ENCODE measurements around the gene TJP1. TPM values are rescaled to one million over a fixed set of nuclear protein-coding genes. Genes with fewer than 3 reads are reported as not detected.

Gene TJP1
- not detected in 2 replicates for total RNA-seq

- intact Hi-C loops (cut with micrococcal nuclease): no loop called here
Measured at GRCh38 chr15:29822100-29822683, at the start of gene TJP1. Gene TJP1 (minus strand): TSS chr15:29822468. CDS start chr15:29822028, 440 bp downstream.

GRCh38 chr15:29871401-29871800, 49.1 kb upstream of the TJP1 start:
- intact Hi-C loops (cut with micrococcal nuclease): no loop called here

GRCh38 chr15:29870495-29871151, 48.4 kb upstream of the TJP1 start:
- intact Hi-C loops (cut with micrococcal nuclease): no loop called here

- intact Hi-C loops (cut with micrococcal nuclease): no loop called here
Measured at GRCh38 chr15:29867241-29868000, 45.2 kb upstream of the TJP1 start.

- intact Hi-C loops (cut with micrococcal nuclease): no loop called here
Measured at GRCh38 chr15:29866337-29866736, 44.1 kb upstream of the TJP1 start.

- intact Hi-C loops (cut with micrococcal nuclease): no loop called here
Measured at GRCh38 chr15:29864501-29864900, 42.2 kb upstream of the TJP1 start.

- intact Hi-C loops (cut with micrococcal nuclease): no loop called here
Measured at GRCh38 chr15:29863438-29863837, 41.2 kb upstream of the TJP1 start.

GRCh38 chr15:29862271-29862670, 40.0 kb upstream of the TJP1 start:
- intact Hi-C loops (cut with micrococcal nuclease): no loop called here

GRCh38 chr15:29860872-29861271, 38.6 kb upstream of the TJP1 start:
- intact Hi-C loops (cut with micrococcal nuclease): no loop called here

GRCh38 chr15:29859973-29860715, 37.9 kb upstream of the TJP1 start:
- intact Hi-C loops (cut with micrococcal nuclease): no loop called here

GRCh38 chr15:29859293-29859692, 37.0 kb upstream of the TJP1 start:
- intact Hi-C loops (cut with micrococcal nuclease): no loop called here

GRCh38 chr15:29857221-29857789, 35.0 kb upstream of the TJP1 start:
- intact Hi-C loops (cut with micrococcal nuclease): no loop called here

- intact Hi-C loops (cut with micrococcal nuclease): no loop called here
Measured at GRCh38 chr15:29854413-29854812, 32.1 kb upstream of the TJP1 start.

- intact Hi-C loops (cut with micrococcal nuclease): no loop called here
Measured at GRCh38 chr15:29853211-29853987, 31.1 kb upstream of the TJP1 start.

GRCh38 chr15:29852201-29852600, 29.9 kb upstream of the TJP1 start:
- intact Hi-C loops (cut with micrococcal nuclease): no loop called here

- intact Hi-C loops (cut with micrococcal nuclease): no loop called here
Measured at GRCh38 chr15:29849716-29850115, 27.4 kb upstream of the TJP1 start.

GRCh38 chr15:29849218-29849617, 26.9 kb upstream of the TJP1 start:
- intact Hi-C loops (cut with micrococcal nuclease): no loop called here

GRCh38 chr15:29844290-29844903, 22.1 kb upstream of the TJP1 start:
- intact Hi-C loops (cut with micrococcal nuclease): no loop called here

- intact Hi-C loops (cut with micrococcal nuclease): no loop called here
Measured at GRCh38 chr15:29842290-29842689, 20.0 kb upstream of the TJP1 start.

- intact Hi-C loops (cut with micrococcal nuclease): no loop called here
Measured at GRCh38 chr15:29840926-29841325, 18.7 kb upstream of the TJP1 start.

Data from T-helper 2 cell treated with Interferon-gamma antibody and Interleukin-4, amounts not matched to agents 100 ng/mL and 5 ng/mL, for 36 hours (primary cell).